HG03565 (cell line): ENCODE measurements around the gene S100Z.
"Not testable (repeated sequence)": the region's sequence is repeated elsewhere in the genome, so short reads cannot be mapped to it uniquely, and the experiment has no call there.

Source experiments
- ATAC-seq: cut with Tn5 transposase; IDR thresholded peaks from one replicate; pipeline ENCODE4 v1.9.1; 2021; ENCODE audit warnings: mild to moderate bottlenecking, moderate library complexity; ENCODE audit not compliant: unreplicated experiment

S100Z gene

DNA sequence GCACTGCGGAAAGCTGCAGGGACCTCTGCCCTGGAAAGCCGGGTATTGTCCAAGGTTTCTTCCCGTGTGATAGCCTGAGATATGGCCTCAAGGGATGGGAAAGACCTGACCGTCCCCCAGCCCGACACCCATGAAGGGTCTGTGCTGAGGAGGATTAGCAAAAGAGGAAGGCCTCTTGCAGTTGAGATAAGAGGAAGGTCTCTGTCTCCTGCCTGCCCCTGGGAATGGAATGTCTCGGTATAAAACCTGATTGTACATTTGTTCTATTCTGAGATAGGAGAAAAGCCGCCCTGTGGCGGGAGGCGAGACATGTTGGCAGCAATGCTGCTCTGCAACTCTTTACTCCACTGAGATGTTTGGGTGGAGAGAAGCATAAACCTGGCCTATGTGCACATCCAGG is 95.4 kb downstream of the S100Z start:
- not testable (repeated sequence) for ATAC-seq

- ATAC-seq, result no peak
These were observed 96.3 kb downstream of the S100Z start for GRCh38 chr5:76946090-76946489.

DNA sequence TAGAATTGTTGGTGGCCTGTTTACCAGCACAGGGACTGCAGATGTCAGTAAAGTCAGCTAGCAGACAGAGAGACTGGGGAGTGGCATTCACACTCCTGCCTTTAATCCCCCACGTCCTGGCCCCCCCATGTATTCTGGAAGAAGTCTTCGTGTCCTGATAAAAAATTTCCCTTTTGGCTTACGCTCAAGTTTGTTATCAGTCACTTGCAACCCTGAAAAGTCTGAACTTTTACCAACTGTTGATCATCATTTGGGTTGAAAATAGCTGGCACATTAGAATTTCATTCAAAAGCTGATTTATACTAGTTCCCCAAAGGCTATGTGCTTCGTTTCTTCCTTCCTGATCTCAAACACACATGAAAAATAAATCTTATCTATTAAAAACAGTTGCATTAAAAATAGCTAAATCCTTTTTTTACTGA is 97.3 kb downstream of the S100Z start:
- ATAC-seq, result no peak

DNA sequence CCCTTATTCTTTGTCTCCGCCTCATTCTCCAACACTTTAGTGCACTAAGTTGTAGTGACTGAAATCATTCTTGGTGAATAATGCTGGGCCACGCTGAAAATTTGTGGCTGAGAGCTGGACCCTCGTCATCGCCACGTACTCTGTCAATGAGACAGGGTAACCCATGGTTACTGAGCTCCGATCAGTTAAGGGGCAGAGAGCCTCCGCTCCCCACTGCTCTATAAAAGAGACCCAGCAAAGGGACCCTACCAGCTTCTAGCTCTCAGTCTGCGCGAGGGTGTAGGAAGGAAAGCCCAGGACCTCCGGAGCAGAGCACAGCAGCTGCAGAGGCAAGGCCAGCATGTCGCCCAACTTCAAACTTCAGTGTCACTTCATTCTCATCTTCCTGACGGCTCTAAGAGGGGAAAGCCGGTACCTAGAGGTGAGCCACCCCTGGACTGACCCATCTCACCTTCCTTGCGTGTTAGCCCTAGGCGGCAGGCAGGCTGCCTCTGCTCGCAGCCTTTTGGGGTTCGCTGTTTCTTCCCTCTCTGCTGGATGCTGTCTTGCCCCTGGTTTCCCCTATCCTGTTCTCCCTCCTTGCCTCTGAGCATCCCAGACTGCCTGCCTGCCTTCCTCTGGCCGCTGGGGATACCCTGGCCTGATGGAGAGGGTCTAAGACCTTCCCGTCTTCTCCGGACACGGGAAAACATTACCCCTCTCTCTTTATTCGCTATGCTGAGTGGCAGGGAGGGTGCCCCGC is 103.2 kb downstream of the S100Z start, which contains the start of gene CRHBP:
Gene CRHBP (plus strand): TSS at position 251 of the 742 bp plus-strand sequence. CDS start 90 bp downstream, at position 341.
- no peak for ATAC-seq

DNA sequence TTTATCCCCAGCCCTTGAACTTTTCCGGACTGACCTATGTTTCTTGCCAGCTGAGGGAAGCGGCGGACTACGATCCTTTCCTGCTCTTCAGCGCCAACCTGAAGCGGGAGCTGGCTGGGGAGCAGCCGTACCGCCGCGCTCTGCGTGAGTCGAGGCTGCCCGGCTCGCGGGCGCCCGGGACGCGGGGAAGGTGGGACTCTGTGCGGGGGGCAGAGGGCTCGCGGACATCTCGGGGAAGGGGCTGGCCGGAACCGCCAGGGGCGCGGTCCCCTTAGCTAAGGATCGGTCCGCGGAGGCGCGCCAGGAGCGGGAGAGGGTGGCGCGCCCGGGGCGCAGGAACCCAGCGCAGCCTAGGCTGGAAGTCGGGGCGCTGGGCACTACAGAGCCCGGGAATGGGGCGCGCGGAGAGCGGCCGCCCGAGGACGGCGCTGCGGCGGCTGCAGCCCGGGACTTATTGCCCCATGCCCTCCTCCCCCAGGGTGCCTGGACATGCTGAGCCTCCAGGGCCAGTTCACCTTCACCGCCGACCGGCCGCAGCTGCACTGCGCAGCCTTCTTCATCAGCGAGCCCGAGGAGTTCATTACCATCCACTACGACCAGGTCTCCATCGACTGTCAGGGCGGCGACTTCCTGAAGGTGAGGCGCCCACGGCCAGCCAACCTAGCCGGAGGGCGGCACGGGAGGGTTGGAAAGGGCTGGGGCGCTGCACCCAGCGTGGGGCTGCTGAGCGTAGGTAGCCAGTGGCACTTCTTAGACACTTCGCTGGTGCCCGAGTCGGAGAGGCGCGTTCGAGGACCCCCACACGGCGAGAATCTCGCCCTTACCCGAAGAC is 104.0 kb downstream of the S100Z start:
- no peak for ATAC-seq

GRCh38 chr5:76954383-76954763 is 104.6 kb downstream of the S100Z start:
- no peak for ATAC-seq

DNA sequence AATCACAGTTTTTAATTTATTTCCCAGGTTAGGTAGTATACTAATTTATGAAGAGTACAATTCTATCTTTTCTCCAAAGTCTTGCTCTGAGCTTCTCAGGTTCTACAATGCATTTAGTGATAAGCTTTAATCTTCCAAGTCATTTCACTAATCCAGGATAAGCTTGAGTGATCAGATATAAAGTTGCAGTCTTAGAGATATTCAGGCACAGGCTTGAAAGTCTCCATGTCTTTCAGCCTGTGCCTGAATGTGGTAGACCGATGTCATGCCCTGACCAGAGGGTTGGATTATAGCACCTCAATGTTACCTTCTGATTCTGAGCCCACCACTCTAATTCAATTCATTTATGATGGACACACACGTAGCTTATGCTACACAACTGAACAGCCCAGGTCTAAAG is 106.2 kb downstream of the S100Z start:
- no peak for ATAC-seq

DNA sequence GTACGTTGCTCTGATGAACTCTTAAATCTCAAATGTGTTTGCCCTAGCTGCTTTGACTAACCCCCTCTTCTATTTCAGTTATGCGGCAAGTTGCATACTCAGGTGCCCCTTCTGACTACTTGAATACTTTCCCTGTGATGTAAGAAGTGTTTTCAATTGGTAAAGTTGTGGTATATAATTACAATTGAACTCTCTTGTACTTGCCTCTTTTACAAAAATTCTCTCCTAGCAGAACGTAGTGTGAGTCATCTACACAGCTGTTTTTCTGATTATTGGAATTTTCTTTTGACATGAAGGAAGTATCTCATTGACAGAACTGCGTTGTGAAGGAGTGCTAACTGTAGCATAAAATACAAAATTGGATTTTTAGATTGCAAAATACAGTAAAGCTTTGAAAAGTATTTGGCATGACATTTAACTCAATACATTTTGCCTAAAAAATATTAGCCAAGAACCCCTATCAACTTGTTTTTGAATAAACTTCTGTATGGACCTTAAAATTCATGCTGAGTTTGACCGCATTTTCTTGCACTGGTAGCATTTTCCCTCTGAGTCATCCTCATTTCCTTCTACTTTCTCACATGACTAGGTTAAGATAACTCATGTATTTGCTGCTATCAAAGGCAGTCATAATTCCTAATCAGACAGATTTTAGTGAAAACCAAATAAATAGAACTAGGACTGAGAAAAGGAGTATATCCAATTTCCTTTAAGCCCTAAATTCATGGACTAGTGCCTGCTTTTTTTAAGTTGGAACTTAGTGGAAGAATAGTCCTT is 109.4 kb downstream of the S100Z start:
- no peak for ATAC-seq

- peak; percentile 70 for ATAC-seq
These were observed 110.3 kb downstream of the S100Z start for GRCh38 chr5:76960004-76960625.

DNA sequence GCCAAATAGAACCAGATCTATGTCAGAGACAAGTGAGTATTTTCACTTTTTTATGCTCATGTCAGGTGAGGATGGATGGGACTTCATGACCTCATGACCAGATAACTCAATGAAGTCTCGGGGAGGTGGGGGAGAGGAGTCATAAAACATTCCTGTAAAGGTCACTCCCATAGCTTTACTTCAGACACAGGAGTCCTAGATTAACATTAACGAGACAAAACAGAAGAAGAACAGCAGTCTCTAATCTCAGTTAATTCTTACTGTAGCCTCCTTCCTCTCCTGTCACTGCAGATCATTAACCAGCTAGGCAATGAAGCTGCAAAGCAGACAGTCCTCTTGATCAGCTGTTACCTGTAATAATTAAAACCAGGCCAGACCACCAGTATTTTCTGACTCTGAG is 114.2 kb downstream of the S100Z start:
- ATAC-seq, result no peak
